Hematopoietic multipotent progenitor cell treated with erythropoietin and hydrocortisone succinate and interleukin-3 and kit ligand, for 17 days (in vitro differentiated cells): ENCODE data around the gene TAP2.

Source experiments
- DNase-seq: peaks from one replicate; pipeline ENCODE4 v3.0.0-alpha.2; 2015; ENCODE audit warnings: low spot score

The TAP2 gene

DNA sequence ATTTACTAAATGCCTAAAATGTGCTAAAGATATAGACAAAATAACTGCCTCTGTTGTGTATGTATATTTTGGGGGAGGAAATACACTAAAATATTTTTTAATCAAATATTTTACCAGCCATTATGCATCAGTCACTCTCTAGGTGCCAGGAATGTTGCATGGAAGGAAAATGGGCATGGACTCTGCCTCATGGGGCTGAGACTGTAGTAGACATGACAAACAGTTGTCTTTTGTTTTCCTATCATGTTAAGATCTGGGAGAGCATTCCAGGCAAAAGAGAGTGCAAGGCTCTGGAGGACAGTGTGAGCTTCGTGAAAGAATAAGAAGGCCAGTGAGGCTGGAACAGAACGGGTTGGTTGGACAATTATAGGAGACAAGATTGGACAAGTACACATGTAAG, 48.2 kb downstream of the TAP2 start:
- no peak for DNase-seq
